ENCODE results near the gene GOLGA6L22. TPM values are rescaled to one million over a fixed set of nuclear protein-coding genes. Genes with fewer than 3 reads are reported as not detected.
"Not testable (repeated sequence)": the region's sequence is repeated elsewhere in the genome, so short reads cannot be mapped to it uniquely, and the experiment has no call there.

GOLGA6L22 gene
- not detected in 2 replicates for total RNA-seq
- long read RNA-seq: 0 reads

GRCh38 chr15:22458603-22459002 is at the start of gene GOLGA6L22:
GOLGA6L22 (plus strand) TSS chr15:22458903; CDS start chr15:22458994, 91 bp downstream.
- H3K9me3 Mint-ChIP-seq (ENCODE audit: low read depth); DNase-seq (ENCODE audit: low spot score, unreplicated experiment); H3K4me1 Mint-ChIP-seq (ENCODE audit: low read depth); H3K27ac Mint-ChIP-seq; H3K27me3 Mint-ChIP-seq; H3K4me3 Mint-ChIP-seq (ENCODE audit: low read depth); H3K36me3 Mint-ChIP-seq (ENCODE audit: insufficient read depth): not testable (repeated sequence)

- H3K4me1 Mint-ChIP-seq (ENCODE audit: low read depth); H3K4me3 Mint-ChIP-seq (ENCODE audit: low read depth); H3K27me3 Mint-ChIP-seq; H3K36me3 Mint-ChIP-seq (ENCODE audit: insufficient read depth); DNase-seq (ENCODE audit: low spot score, unreplicated experiment); H3K9me3 Mint-ChIP-seq (ENCODE audit: low read depth); H3K27ac Mint-ChIP-seq: not testable (repeated sequence)
Measured at GRCh38 chr15:22417288-22417687, 41.4 kb upstream of the GOLGA6L22 start.

- H3K27ac Mint-ChIP-seq; H3K4me3 Mint-ChIP-seq (ENCODE audit: low read depth); H3K27me3 Mint-ChIP-seq; H3K9me3 Mint-ChIP-seq (ENCODE audit: low read depth); DNase-seq (ENCODE audit: low spot score, unreplicated experiment); H3K36me3 Mint-ChIP-seq (ENCODE audit: insufficient read depth); H3K4me1 Mint-ChIP-seq (ENCODE audit: low read depth): not testable (repeated sequence)
Measured at GRCh38 chr15:22417795-22418194, 40.9 kb upstream of the GOLGA6L22 start.

GRCh38 chr15:22418212-22418611 is 40.5 kb upstream of the GOLGA6L22 start:
- not testable (repeated sequence) for H3K27ac Mint-ChIP-seq; H3K36me3 Mint-ChIP-seq (ENCODE audit: insufficient read depth); H3K4me1 Mint-ChIP-seq (ENCODE audit: low read depth); H3K4me3 Mint-ChIP-seq (ENCODE audit: low read depth); H3K9me3 Mint-ChIP-seq (ENCODE audit: low read depth); H3K27me3 Mint-ChIP-seq; DNase-seq (ENCODE audit: low spot score, unreplicated experiment)

GRCh38 chr15:22418666-22419065 is 40.0 kb upstream of the GOLGA6L22 start:
- H3K36me3 Mint-ChIP-seq (ENCODE audit: insufficient read depth); DNase-seq (ENCODE audit: low spot score, unreplicated experiment); H3K27ac Mint-ChIP-seq; H3K9me3 Mint-ChIP-seq (ENCODE audit: low read depth); H3K27me3 Mint-ChIP-seq; H3K4me1 Mint-ChIP-seq (ENCODE audit: low read depth); H3K4me3 Mint-ChIP-seq (ENCODE audit: low read depth): not testable (repeated sequence)

GRCh38 chr15:22420340-22420739 is 38.4 kb upstream of the GOLGA6L22 start:
- not testable (repeated sequence) for H3K9me3 Mint-ChIP-seq (ENCODE audit: low read depth); H3K27ac Mint-ChIP-seq; H3K4me1 Mint-ChIP-seq (ENCODE audit: low read depth); H3K4me3 Mint-ChIP-seq (ENCODE audit: low read depth); H3K36me3 Mint-ChIP-seq (ENCODE audit: insufficient read depth); DNase-seq (ENCODE audit: low spot score, unreplicated experiment); H3K27me3 Mint-ChIP-seq

- H3K9me3 Mint-ChIP-seq (ENCODE audit: low read depth); DNase-seq (ENCODE audit: low spot score, unreplicated experiment); H3K27ac Mint-ChIP-seq; H3K36me3 Mint-ChIP-seq (ENCODE audit: insufficient read depth); H3K27me3 Mint-ChIP-seq; H3K4me1 Mint-ChIP-seq (ENCODE audit: low read depth); H3K4me3 Mint-ChIP-seq (ENCODE audit: low read depth): not testable (repeated sequence)
Measured at GRCh38 chr15:22429426-22429825, 29.3 kb upstream of the GOLGA6L22 start.

GRCh38 chr15:22431687-22432086 is 27.0 kb upstream of the GOLGA6L22 start:
- not testable (repeated sequence) for H3K4me3 Mint-ChIP-seq (ENCODE audit: low read depth); H3K4me1 Mint-ChIP-seq (ENCODE audit: low read depth); DNase-seq (ENCODE audit: low spot score, unreplicated experiment); H3K27me3 Mint-ChIP-seq; H3K27ac Mint-ChIP-seq; H3K36me3 Mint-ChIP-seq (ENCODE audit: insufficient read depth); H3K9me3 Mint-ChIP-seq (ENCODE audit: low read depth)

- not testable (repeated sequence) for H3K36me3 Mint-ChIP-seq (ENCODE audit: insufficient read depth); H3K4me1 Mint-ChIP-seq (ENCODE audit: low read depth); H3K27ac Mint-ChIP-seq; H3K9me3 Mint-ChIP-seq (ENCODE audit: low read depth); H3K27me3 Mint-ChIP-seq
- peak overlapping the region; percentile 58 for H3K4me3 Mint-ChIP-seq (ENCODE audit: low read depth)
- peak; percentile 28 for DNase-seq (ENCODE audit: low spot score, unreplicated experiment)
Measured at GRCh38 chr15:22494490-22495113, 35.9 kb downstream of the GOLGA6L22 start.

GRCh38 chr15:22497200-22497599 is 38.5 kb downstream of the GOLGA6L22 start:
- DNase-seq (ENCODE audit: low spot score, unreplicated experiment); H3K27ac Mint-ChIP-seq; H3K36me3 Mint-ChIP-seq (ENCODE audit: insufficient read depth); H3K27me3 Mint-ChIP-seq; H3K9me3 Mint-ChIP-seq (ENCODE audit: low read depth); H3K4me3 Mint-ChIP-seq (ENCODE audit: low read depth); H3K4me1 Mint-ChIP-seq (ENCODE audit: low read depth): not testable (repeated sequence)

- H3K9me3 Mint-ChIP-seq (ENCODE audit: low read depth); DNase-seq (ENCODE audit: low spot score, unreplicated experiment); H3K27me3 Mint-ChIP-seq; H3K27ac Mint-ChIP-seq; H3K36me3 Mint-ChIP-seq (ENCODE audit: insufficient read depth); H3K4me3 Mint-ChIP-seq (ENCODE audit: low read depth); H3K4me1 Mint-ChIP-seq (ENCODE audit: low read depth): not testable (repeated sequence)
Measured at GRCh38 chr15:22498220-22498925, 39.7 kb downstream of the GOLGA6L22 start.

GRCh38 chr15:22502272-22502671 is 43.6 kb downstream of the GOLGA6L22 start:
- H3K36me3 Mint-ChIP-seq (ENCODE audit: insufficient read depth); H3K27ac Mint-ChIP-seq; H3K4me1 Mint-ChIP-seq (ENCODE audit: low read depth); H3K27me3 Mint-ChIP-seq; H3K9me3 Mint-ChIP-seq (ENCODE audit: low read depth); H3K4me3 Mint-ChIP-seq (ENCODE audit: low read depth); DNase-seq (ENCODE audit: low spot score, unreplicated experiment): not testable (repeated sequence)

GRCh38 chr15:22506959-22507358 is 48.3 kb downstream of the GOLGA6L22 start:
- not testable (repeated sequence) for DNase-seq (ENCODE audit: low spot score, unreplicated experiment); H3K27ac Mint-ChIP-seq; H3K4me3 Mint-ChIP-seq (ENCODE audit: low read depth); H3K27me3 Mint-ChIP-seq; H3K9me3 Mint-ChIP-seq (ENCODE audit: low read depth); H3K36me3 Mint-ChIP-seq (ENCODE audit: insufficient read depth); H3K4me1 Mint-ChIP-seq (ENCODE audit: low read depth)

Data from progenitor cell of endocrine pancreas (in vitro differentiated cells).